Breast epithelium (tissue), 3 donors: ENCODE data around the gene EBF3.

Source experiments
- CTCF ChIP-seq, 3 donors: fragments of 450-650 bp; IDR thresholded peaks; one replicate each; pipeline ENCODE4 v1.5.1; 2016 to 2017; ENCODE audit warnings: antibody characterized with exemption in 3 of 3, mild to moderate bottlenecking in 3 of 3, moderate library complexity in 3 of 3
- POLR2A ChIP-seq: fragments of 450-650 bp; IDR thresholded peaks from one replicate; pipeline ENCODE4 v1.6.1; 2016; ENCODE audit warnings: antibody characterized with exemption, mild to moderate bottlenecking, moderate library complexity

GRCh38 chr10:129970465-129971364 lies 6.6 kb upstream of the EBF3 start:
- TF ChIP-seq CTCF (IDR thresholded peaks at IDR 0.05), result no peak
- TF ChIP-seq POLR2A, result no peak
